IMR-90 (cell line): ENCODE measurements around the gene LRRC42. TPM values are rescaled to one million over a fixed set of nuclear protein-coding genes. Genes with fewer than 3 reads are reported as not detected.

Experiments
- ATAC-seq: fragments of 200-7000 bp; cut with Tn5 transposase; 2 replicates; pipeline ENCODE4 v1.9.1; 2020; ENCODE audit warnings: low read depth, mild to moderate bottlenecking, moderate library complexity
- BruUV-seq: library from RNA; stranded (reverse); fragments of 400-500 nt; replicated peaks from 2 replicates; lab custom pipeline; 2021; lab: Mats Ljungman, UMichigan
- CTCF ChIA-PET: fragments of 300-600 bp; formaldehyde crosslinking; extraction: SDS; loops from one replicate; lab custom pipeline; 2021; ENCODE audit warnings: antibody characterized with exemption; lab: Yijun Ruan, JAX
- POLR2A ChIA-PET: fragments of 300-600 bp; sonication (Branson Sonifier 250); formaldehyde crosslinking; loops from one replicate; lab custom pipeline; 2022; ENCODE audit warnings: antibody characterized with exemption; ENCODE audit not compliant: unreplicated experiment; lab: Charles Lee
- DNase-seq: peaks from one replicate; pipeline ENCODE4 v3.0.0; 2013
- H2AFZ ChIP-seq: replicated peaks from 2 replicates; pipeline ENCODE3; 2013; ENCODE audit warnings: low read length, mild to moderate bottlenecking; ENCODE audit not compliant: poor library complexity
- H2AK5ac ChIP-seq: 2 replicates; pipeline ENCODE4 v1.6.1; 2013; ENCODE audit warnings: low read depth, low read length, inconsistent platforms
- H2AK9ac ChIP-seq: replicated peaks from 2 replicates; pipeline ENCODE3; 2013; ENCODE audit warnings: mild to moderate bottlenecking, low read depth, low read length, moderate library complexity; ENCODE audit not compliant: poor library complexity
- H2BK120ac ChIP-seq: 2 replicates; pipeline ENCODE4 v1.6.1; 2013; ENCODE audit warnings: low read depth, low read length, inconsistent platforms
- H2BK15ac ChIP-seq: 3 replicates; pipeline ENCODE4 v1.6.1; 2013; ENCODE audit warnings: low read depth, low read length, inconsistent platforms
- H2BK20ac ChIP-seq: 2 replicates; pipeline ENCODE4 v1.6.1; 2013; ENCODE audit warnings: low read depth, mild to moderate bottlenecking, inconsistent platforms, low read length, moderate library complexity
- H2BK5ac ChIP-seq: 2 replicates; pipeline ENCODE4 v1.6.1; 2013; ENCODE audit warnings: mild to moderate bottlenecking, low read depth, low read length, inconsistent platforms; ENCODE audit not compliant: poor library complexity, severe bottlenecking
- H3K14ac ChIP-seq: replicated peaks from 2 replicates; pipeline ENCODE4 v1.6.1; 2013; ENCODE audit warnings: low read depth, low read length, inconsistent platforms
- H3K18ac ChIP-seq: 2 replicates; pipeline ENCODE4 v1.6.1; 2013; ENCODE audit warnings: low read depth, low read length, control low read depth
- H3K23ac ChIP-seq: 2 replicates; pipeline ENCODE4 v1.6.1; 2013; ENCODE audit warnings: low read depth, low read length, inconsistent platforms
- H3K27ac ChIP-seq: 2 replicates; pipeline ENCODE4 v1.5.1; 2013; ENCODE audit warnings: mild to moderate bottlenecking, control low read depth, low read length; ENCODE audit not compliant: insufficient read depth
- H3K27me3 ChIP-seq: 2 replicates; pipeline ENCODE4 v1.6.1; 2013; ENCODE audit warnings: low read length; ENCODE audit not compliant: control insufficient read depth, insufficient read depth
- H3K36me3 ChIP-seq: 2 replicates; pipeline ENCODE4 v1.6.1; 2013; ENCODE audit warnings: low read length, mixed read lengths; ENCODE audit not compliant: control insufficient read depth, insufficient read depth
- H3K4ac ChIP-seq: 2 replicates; pipeline ENCODE4 v1.6.1; 2013; ENCODE audit warnings: low read depth, low read length, inconsistent platforms
- H3K4me1 ChIP-seq: 2 replicates; pipeline ENCODE4 v1.6.1; 2013; ENCODE audit warnings: low read length, mixed read lengths; ENCODE audit not compliant: control insufficient read depth, insufficient read depth
- H3K4me2 ChIP-seq: 2 replicates; pipeline ENCODE4 v1.6.1; 2013; ENCODE audit warnings: low read depth, mild to moderate bottlenecking, control low read depth, low read length, moderate library complexity
- H3K4me3 ChIP-seq: 2 replicates; pipeline ENCODE4 v1.5.1; 2013; ENCODE audit warnings: low read depth, mild to moderate bottlenecking, control low read depth, low read length, moderate library complexity; ENCODE audit not compliant: insufficient read depth
- H3K56ac ChIP-seq: 2 replicates; pipeline ENCODE4 v1.6.1; 2013; ENCODE audit warnings: low read length, inconsistent platforms; ENCODE audit not compliant: insufficient read depth; ENCODE audit errors: extremely low read depth
- H3K79me1 ChIP-seq, 2 experiments: 2 replicates each; pipeline ENCODE4 v1.6.1; 2013; ENCODE audit warnings: low read length in 2 of 2, inconsistent platforms in 1 of 2, low read depth in 1 of 2
- H3K9ac ChIP-seq: 2 replicates; pipeline ENCODE4 v1.6.1; 2013; ENCODE audit warnings: low read depth, low read length, control low read depth
- H3K9me1 ChIP-seq: 2 replicates; pipeline ENCODE4 v1.6.1; 2013; ENCODE audit warnings: low read length, inconsistent platforms; ENCODE audit not compliant: insufficient read depth
- H3K9me3 ChIP-seq: 2 replicates; pipeline ENCODE4 v1.6.1; 2013; ENCODE audit warnings: low read length; ENCODE audit not compliant: control insufficient read depth, insufficient read depth
- H4K20me1 ChIP-seq: 2 replicates; pipeline ENCODE4 v1.6.1; 2013; ENCODE audit warnings: low read length, inconsistent platforms; ENCODE audit not compliant: insufficient read depth
- H4K5ac ChIP-seq: 2 replicates; pipeline ENCODE4 v1.6.1; 2013; ENCODE audit warnings: mild to moderate bottlenecking, low read depth, low read length, control low read depth
- H4K8ac ChIP-seq, 2 experiments: 2 replicates each; pipeline ENCODE4 v1.6.1; 2013; ENCODE audit warnings: low read depth in 2 of 2, low read length in 2 of 2, control low read depth in 1 of 2, inconsistent platforms in 1 of 2
- H4K91ac ChIP-seq: 2 replicates; pipeline ENCODE4 v1.6.1; 2013; ENCODE audit warnings: low read depth, low read length, inconsistent platforms; ENCODE audit not compliant: insufficient read depth
- CTCF ChIP-seq: conservative IDR thresholded peaks from 2 replicates; pipeline ENCODE4 v1.5.1; 2012; ENCODE audit warnings: mild to moderate bottlenecking, low read depth, low read length, improper control_type of control experiment
- ELK1 ChIP-seq: fragments of 150-350 bp; IDR thresholded peaks from 2 replicates; pipeline ENCODE4 v1.6.1; 2016; ENCODE audit warnings: low read depth, mild to moderate bottlenecking, low read length, moderate library complexity, borderline replicate concordance
- RCOR1 ChIP-seq: IDR thresholded peaks from 2 replicates; pipeline ENCODE4 v1.6.1; 2012; ENCODE audit warnings: mild to moderate bottlenecking, low read length, improper control_type of control experiment; ENCODE audit not compliant: insufficient replicate concordance
- RFX5 ChIP-seq: IDR thresholded peaks from 2 replicates; pipeline ENCODE4 v1.8.0; 2012; ENCODE audit warnings: low read depth, mild to moderate bottlenecking, low read length, moderate library complexity
- USF2 ChIP-seq: fragments of 150-350 bp; IDR thresholded peaks from 2 replicates; pipeline ENCODE4 v1.6.1; 2017; ENCODE audit warnings: mild to moderate bottlenecking, antibody characterized with exemption, low read length, low read depth
- WGBS, 2 experiments: methylation state at CpG; one replicate each; pipeline versions ENCODE4 v1.1.5 to v1.1.7; 2013; ENCODE audit warnings: missing lambda C conversion rate in 2 of 2; ENCODE audit not compliant: insufficient read length in 1 of 2; ENCODE audit errors: extremely low coverage in 2 of 2; 5-methylcytosine and 5-hydroxymethylcytosine counted together
- dilution Hi-C: fragments of 300-500 bp; cut with HindIII; formaldehyde crosslinking; loops from one replicate; pipeline ENCODE4 v1.14.3; 2018; ENCODE audit warnings: low sequenced_read_pairs; ENCODE audit not compliant: unreplicated experiment
- in situ Hi-C: fragments of 300-500 bp; cut with MboI; formaldehyde crosslinking; loops from 3 replicates; pipeline ENCODE4 v1.14.3; 2019; ENCODE audit warnings: low sequenced_read_pairs, inconsistent platforms, mixed read lengths
- intact Hi-C: fragments of 100-400 bp; cut with micrococcal nuclease; formaldehyde crosslinking; loops from 2 replicates; pipeline ENCODE4 v1.10.0; 2022
- polyA plus RNA-seq, 3 experiments: library from polyadenylated mRNA; depleted of rRNA; stranded (reverse); fragments of >200 nt; gene quantifications; 2 replicates each; pipeline ENCODE4 v1.2.3, GENCODE V29; 2012; ENCODE audit warnings: low replicate concordance in 1 of 3
- total RNA-seq: library from RNA; depleted of rRNA; stranded (reverse); fragments of >200 nt; gene quantifications from 2 replicates; pipeline ENCODE4 v1.2.3, GENCODE V29; 2012

LRRC42 gene
- total and polyA plus RNA-seq, 2 of the 4 experiments (the other 2 are of a cell fraction): 39.9 to 47.5 TPM

GRCh38 chr1:53942127-53942957, 3.8 kb upstream of the LRRC42 start:
- no CpG with 5 or more reads among the region's 7 CpGs for WGBS, 2 experiments
- peaks cover 26 to 46% of the 10 kb centered on the region in 2 experiments for H3K79me1 ChIP-seq
- 0 out of 2 replicates have a peak overlapping the region, but pooled peaks have one; percentile 28 for H3K23ac ChIP-seq
- TF ChIP-seq CTCF (no peak), RFX5 (no peak), ELK1 (no peak), RCOR1 (no peak), USF2 (no peak)
- H4K5ac ChIP-seq: no peak overlapping the region
- no peak overlapping the region for H2AK9ac ChIP-seq
- no peak overlapping the region for H3K9ac ChIP-seq
- H4K8ac ChIP-seq: no peak overlapping the region
- intact Hi-C loops: no loop called here
- H3K4me3 ChIP-seq: no peak overlapping the region
- H3K4me2 ChIP-seq: no peak overlapping the region
- H2BK120ac ChIP-seq: no peak overlapping the region
- H2BK5ac ChIP-seq: no peak overlapping the region
- no peak overlapping the region for H4K91ac ChIP-seq
- no peak overlapping the region for H3K18ac ChIP-seq
- H3K9me3 ChIP-seq: no peaks in the 10 kb centered on the region
- no TSS peak for BruUV-seq
- dilution Hi-C loops: no loop called here
- H3K4me1 ChIP-seq: peaks cover 13% of the 10 kb centered on the region
- H3K4ac ChIP-seq: no peak overlapping the region
- no peak overlapping the region for H3K56ac ChIP-seq
- H3K27ac ChIP-seq: no peak overlapping the region
- no peaks in the 10 kb centered on the region for H3K27me3 ChIP-seq
- no peak overlapping the region for H2BK20ac ChIP-seq
- in situ Hi-C loops: no loop called here
- ATAC-seq: no peak
- peaks cover 16% of the 10 kb centered on the region; the same call in 1 of the 2 replicates for H4K20me1 ChIP-seq
- POLR2A ChIA-PET: no interaction called here
- no peak overlapping the region for H2BK15ac ChIP-seq
- no peaks in the 10 kb centered on the region for H3K36me3 ChIP-seq
- no peak overlapping the region for H2AK5ac ChIP-seq
- no peak overlapping the region for H2AFZ ChIP-seq
- DNase-seq: no peak
- CTCF ChIA-PET: interaction anchor here (0.6 to 1.2 kb wide), 3 partner anchors 17 to 911 kb away, joined by 3 read pairs; no protein-coding TSS in a partner anchor
- H3K9me1 ChIP-seq: peaks cover 9% of the 10 kb centered on the region
- H3K14ac ChIP-seq: no peak overlapping the region
